ENCODE results near the gene RAB43. TPM values are rescaled to one million over a fixed set of nuclear protein-coding genes. Genes with fewer than 3 reads are reported as not detected.

RAB43 gene
- total RNA-seq = 17.6 and 24.9 TPM in 2 replicates

GRCh38 chr3:129121792-129122411 is at the start of gene RAB43:
Gene RAB43 (minus strand): TSS chr3:129121804. CDS start chr3:129121489, 315 bp downstream.

GRCh38 chr3:129160891-129161859 is 39.6 kb upstream of the RAB43 start, which contains the start of gene ISY1:
Gene ISY1 (minus strand): TSS chr3:129161063. CDS start chr3:129160975, 88 bp downstream.

GRCh38 chr3:129060276-129061022 is 61.2 kb downstream of the RAB43 start, which contains the start of gene GP9:
Gene GP9 (plus strand): TSS chr3:129060779. CDS start chr3:129061740, 961 bp downstream.

Other genes starting within 250 kb of the RAB43 start
- gene ACAD9, start 242.2 kb downstream of the RAB43 start, total RNA-seq = 21.2 and 33.7 TPM in 2 replicates
- 0.40 and 1.3 TPM in 2 replicates for gene CFAP92, start 127.7 kb downstream of the RAB43 start, total RNA-seq
- 0.65 and 10.5 TPM in 2 replicates for gene EFCC1, start 120.5 kb downstream of the RAB43 start, total RNA-seq
- not detected in 2 replicates for gene GP9, start 61.0 kb downstream of the RAB43 start, total RNA-seq
- gene ISY1, start 39.3 kb upstream of the RAB43 start, total RNA-seq = 24.4 and 27.5 TPM in 2 replicates
- gene CNBP, start 62.1 kb upstream of the RAB43 start, total RNA-seq = 251 and 330 TPM in 2 replicates
- 185 and 256 TPM in 2 replicates for gene COPG1, start 127.8 kb upstream of the RAB43 start, total RNA-seq
- 22.8 and 23.3 TPM in 2 replicates for gene HMCES, start 157.1 kb upstream of the RAB43 start, total RNA-seq

All from epithelial cell of alveolus of lung (primary cell).